Stimulated activated CD4-positive, alpha-beta T cell treated with anti-CD3 and anti-CD28 coated beads, Interleukin-1b, Interleukin-23, amount 100 ng/mL, for 48 hours (primary cell): ENCODE results near the gene AJAP1.

Experiments
- DNase-seq: peaks from one replicate; pipeline ENCODE4 v3.0.0-alpha.2; 2020

AJAP1 gene

DNA sequence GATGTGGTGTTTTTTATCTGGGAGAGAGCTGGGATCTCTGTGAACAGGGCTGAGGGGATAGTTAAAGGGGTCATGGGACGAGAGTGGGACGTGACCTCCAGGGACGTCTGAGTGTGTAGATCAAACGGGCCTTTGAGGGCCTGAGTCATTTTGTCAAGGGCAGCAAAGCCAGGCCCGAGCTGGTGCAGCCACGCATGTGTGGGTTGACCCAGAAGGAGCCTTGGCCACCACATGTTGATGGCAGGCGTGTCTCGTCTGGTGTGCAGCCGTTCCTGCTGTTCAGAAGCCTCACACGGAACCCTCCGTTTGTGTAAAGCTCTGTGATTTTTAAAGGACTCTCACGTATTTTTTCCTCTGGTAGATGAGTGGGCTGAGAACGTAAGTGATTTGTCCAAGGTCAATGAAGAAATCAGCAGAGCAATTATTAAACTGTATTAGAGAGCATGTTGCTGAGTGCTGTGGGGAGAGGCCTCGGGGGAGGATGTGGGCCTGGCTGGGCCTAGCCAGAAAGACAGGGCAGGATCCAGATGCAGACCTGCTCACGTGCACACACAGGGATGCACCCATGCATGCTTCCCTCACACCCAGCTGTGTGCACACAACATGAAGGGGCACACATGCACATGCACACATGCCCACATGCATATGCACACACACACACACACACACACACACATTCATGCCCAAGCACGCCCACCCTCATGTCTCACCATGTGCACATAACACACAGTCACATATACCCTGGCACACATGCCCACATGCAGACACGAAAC lies 89.8 kb downstream of the AJAP1 start:
- DNase-seq = no peak

- DNase-seq = no peak
Measured at GRCh38 chr1:4745560-4745959, 91.2 kb downstream of the AJAP1 start.

GRCh38 chr1:4749406-4749805 lies 95.0 kb downstream of the AJAP1 start:
- DNase-seq = no peak

DNA sequence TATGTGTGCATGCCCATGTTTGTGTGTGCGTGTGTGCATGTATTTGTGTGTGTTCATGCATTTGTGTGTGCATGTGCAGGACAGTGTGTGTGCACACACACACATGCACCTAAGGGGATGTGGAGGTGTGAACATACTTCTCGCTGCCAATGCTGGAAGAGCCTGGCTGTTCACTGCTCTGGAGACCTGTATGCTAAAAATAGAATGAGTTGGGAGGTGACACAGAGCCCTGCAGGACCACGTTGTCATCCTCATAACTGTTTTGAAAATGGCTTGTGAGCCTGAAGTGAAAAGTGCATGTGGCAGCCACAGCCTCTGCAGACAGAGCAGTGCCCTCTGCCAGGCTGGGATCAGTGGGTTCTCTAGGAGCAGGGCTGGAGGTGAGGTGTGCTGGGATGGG lies 95.8 kb downstream of the AJAP1 start:
- no peak for DNase-seq

GRCh38 chr1:4752059-4752458 lies 97.7 kb downstream of the AJAP1 start:
- DNase-seq = no peak

DNA sequence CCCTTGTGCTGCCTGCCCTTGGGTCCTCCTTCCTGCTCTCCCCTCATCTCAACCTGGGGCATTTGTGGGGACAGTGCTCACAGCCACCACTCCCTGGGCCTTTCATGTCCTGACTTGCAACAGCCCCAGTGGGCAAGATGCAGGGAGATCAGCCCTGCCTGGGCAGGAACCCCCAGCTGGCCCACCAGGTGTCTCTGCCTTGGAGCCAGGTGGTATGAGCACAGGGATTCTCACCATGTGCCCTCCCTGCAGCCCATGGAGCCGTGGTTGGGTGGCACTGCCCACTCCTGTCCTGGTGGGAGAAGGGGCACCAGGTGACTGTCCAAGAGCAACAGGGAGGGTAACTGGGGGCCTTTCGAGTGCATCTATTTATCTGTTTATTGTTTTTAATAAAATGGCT lies 100.4 kb downstream of the AJAP1 start:
- no peak for DNase-seq

DNA sequence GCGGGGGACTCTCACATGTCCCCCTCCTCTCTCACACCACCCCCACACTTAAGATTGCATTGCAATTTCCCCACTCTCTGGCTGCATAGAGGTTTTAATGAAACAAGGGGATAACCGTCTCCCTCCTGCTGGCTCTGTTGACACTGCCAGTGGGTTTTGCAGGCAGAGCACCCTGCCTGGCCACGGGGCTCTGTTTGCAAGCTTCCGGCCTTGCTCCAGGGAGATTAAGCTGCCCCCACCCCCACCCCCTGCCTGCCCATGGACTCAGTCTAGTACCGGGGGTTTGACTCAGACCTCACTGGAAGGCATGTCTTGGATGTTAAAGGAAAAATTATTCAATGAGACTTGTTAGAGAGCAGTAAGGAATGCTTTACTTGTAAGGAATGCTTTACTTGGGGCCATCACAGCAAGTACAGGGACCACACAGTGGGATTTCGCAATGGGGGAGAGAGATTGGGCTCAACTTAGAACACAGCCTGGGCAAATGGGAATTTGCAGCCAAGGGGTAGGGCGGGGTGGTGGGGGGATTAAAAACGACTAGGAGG lies 101.0 kb downstream of the AJAP1 start:
- DNase-seq = no peak

- no peak for DNase-seq
Measured at GRCh38 chr1:4755864-4756504, 101.6 kb downstream of the AJAP1 start.

DNA sequence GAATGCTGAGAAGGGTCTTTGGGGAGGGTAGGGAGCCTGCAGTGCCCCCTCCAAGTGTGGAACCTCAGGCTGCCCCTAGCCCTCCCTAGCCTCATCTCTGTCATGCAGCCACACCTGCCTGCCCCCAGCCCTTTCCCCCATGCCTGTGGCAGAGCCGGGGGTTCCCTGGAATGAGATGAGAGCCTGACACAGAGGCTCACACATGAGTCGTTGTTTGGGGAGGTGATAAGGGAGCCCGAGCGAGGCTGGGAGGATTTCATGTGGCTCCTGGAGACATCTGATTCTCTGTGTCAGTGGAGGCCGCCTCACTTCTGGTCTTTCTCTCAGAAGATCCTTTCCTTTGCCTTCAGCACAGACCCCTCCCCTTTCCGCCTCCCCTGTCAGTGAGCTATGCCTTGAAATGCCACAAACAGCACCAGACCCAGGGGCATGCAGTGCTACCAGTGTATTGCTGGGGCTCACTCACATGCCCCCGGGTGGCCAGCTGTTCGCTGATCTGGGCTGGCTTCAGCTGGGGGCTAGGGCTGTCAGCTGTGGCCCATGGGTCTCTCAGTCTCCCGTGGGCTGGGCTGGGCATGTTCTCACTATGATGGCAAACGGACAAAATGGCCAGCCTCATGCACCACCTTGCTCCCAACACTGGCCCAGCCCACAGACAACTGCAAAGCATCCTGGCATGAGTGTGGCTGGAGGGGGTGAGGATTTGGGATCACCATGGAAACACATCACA lies 102.6 kb downstream of the AJAP1 start:
- no peak for DNase-seq

GRCh38 chr1:4759671-4760070 lies 105.3 kb downstream of the AJAP1 start:
- DNase-seq = no peak

DNA sequence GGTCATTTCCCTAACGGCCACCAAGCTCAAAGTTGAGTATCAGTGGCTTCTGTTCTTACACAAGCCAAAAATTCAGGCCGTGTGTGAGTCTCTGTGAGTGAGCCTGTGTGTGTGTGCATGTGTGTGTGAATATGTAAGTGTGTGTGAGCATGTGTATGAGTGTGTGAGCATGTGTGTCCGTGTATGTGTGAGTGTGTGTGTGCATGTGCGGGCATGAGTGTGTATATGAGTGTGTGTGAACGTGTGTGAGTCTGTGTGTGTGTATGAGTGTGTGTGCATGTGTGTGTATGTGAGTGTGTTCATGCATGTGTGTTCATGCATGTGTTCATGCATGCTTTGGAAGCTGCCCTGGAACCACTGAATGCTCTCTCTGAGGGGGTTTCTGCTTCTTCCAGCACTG lies 105.7 kb downstream of the AJAP1 start:
- DNase-seq = no peak

DNA sequence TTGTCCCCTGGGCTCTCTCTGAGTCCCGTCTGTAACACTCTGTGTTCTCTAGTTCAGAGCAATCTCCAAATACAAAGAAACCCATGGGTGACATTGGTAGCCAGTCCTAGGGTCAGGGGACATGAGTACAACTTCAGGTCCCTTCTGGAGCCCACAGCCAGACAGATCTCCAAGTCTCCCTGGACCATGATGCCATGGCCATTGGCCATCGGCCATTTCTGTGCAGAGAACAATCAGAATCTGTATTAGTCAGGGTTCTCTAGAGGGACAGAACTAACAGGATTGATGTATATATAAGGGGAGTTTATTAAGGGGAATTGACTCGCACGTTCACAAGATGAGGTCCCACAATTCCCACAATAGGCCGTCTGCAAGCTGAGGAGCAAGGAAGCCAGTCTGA lies 106.9 kb downstream of the AJAP1 start:
- no peak for DNase-seq

DNA sequence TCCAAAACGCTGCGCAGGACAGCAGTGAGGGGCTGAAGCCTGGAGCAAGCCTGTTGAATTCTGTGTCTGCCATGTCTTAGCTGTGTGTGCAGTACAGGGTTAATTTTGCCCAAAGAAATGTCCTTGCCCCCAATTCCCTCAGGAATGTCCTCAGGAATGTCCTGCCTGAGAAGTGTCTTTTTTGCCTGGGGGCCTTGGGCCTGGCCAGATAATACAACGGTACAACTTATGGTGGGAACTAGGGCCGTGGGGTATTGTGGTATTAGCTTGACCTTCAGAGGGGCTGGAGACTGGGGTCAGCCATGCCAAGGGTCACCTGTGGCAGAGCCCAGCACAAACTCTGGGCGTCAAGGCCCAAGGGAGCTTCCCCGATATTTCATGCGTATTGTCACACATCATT lies 107.7 kb downstream of the AJAP1 start:
- DNase-seq = no peak

DNA sequence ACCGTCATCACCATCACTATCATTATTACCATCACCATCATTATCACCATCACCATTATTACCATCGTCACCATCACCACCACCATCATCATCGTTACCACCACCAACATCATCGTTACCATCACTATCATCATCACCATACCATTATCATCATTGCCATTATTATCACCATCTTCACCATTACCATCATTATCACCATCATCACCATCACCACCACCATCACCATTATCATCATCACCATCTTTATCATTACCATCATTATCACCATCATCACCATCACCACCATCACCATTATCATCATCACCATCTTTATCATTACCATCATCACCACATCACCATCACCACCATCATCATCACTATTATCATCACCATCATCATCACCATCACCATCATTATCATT lies 112.9 kb downstream of the AJAP1 start:
- DNase-seq = no peak

DNA sequence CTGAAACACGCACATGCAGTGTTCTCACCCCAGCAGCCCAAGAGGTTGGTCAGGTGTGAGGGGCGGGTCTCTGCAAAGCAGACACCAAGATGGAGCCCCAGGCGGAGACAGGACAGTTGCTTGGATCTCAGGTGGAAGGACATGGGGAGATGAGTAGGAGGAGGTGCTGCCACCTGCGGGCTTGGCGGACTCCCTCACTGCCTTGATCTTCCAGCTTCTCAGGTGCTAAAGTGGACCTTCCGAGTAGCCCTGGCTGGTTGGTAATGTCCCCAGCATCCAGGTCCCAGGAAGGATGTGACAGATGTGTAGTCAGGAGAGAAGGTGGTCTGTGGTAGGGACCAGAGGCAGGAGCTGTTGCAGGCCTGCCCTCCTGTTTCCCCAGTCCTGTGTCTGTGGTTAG lies 114.1 kb downstream of the AJAP1 start:
- DNase-seq = no peak

GRCh38 chr1:4769516-4770280 lies 115.3 kb downstream of the AJAP1 start:
- no peak for DNase-seq

DNA sequence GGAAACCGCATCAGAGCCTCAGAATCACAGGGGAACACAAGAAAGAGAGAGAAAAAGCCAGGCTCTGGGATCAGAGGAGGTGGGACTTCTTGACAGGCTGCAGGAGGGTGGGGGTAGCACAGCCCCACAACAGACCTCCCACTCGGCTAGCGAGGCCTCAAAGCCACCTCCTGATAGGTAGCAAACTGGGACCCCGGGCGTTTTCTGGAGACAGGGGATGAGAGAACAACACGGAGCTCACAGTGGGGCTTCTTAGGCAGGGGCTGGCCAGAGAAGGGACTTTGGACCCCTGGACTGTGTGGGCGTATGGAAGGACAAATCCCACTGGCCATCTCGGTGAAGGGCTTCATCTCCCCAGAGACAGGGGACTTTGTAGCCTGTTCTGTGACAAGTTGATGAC lies 116.3 kb downstream of the AJAP1 start:
- no peak for DNase-seq

GRCh38 chr1:4771267-4771666 lies 116.9 kb downstream of the AJAP1 start:
- DNase-seq = no peak

GRCh38 chr1:4771721-4772120 lies 117.3 kb downstream of the AJAP1 start:
- no peak for DNase-seq

DNA sequence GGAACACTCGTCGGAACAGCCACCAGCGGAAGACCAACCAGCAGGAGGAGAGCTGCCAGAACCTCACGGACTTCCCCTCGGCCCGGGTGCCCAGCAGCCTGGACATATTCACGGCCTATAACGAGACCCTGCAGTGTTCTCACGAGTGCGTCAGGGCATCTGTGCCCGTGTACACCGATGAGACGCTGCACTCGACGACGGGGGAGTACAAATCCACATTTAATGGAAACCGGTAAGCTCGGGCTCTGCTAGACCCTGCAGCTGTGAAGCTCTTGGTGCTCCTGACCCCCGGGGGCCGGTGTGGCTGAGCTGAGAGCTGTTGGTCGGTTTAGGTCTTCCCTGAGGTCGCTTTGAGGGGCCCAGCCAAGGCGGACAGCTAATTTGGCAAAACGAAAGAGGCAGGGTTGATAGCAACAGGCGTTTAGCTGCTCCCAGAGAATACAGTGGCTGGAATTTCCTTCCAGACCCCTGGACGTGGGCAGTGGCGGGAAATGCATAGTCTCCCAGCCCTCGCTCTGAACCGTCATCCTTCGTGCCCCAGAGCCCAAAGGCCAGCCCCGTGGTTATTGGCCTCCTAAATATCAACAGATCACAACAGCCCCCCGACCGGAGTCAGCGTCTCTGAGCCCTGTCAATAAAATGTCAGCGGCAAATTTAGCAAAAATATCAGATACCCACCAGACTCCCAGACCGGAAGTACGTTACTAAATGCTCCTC lies 118.0 kb downstream of the AJAP1 start:
- DNase-seq = no peak

DNA sequence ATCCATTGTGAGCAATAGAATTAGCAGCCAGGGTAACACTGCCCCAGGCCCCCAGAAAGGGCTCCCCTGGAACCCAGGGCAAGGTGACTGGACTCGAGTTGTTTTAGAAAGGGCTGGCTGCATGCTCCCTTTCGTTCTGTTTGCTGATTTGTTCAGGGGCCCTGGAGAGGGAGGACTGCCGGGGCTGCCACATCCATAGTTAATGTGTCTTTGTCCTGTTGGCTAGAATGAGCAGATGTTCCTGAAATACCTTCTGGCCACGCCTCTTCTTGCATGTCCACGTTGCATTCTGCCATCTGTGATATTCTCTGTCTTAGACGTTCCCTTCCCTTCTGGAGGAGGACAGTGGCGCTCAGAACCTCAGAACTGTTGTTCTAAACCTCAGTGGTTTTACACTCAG lies 118.8 kb downstream of the AJAP1 start:
- no peak for DNase-seq

GRCh38 chr1:4775506-4775905 lies 121.1 kb downstream of the AJAP1 start:
- no peak for DNase-seq
